Measurements from ENCODE around the gene MAST4.

MAST4 gene

DNA sequence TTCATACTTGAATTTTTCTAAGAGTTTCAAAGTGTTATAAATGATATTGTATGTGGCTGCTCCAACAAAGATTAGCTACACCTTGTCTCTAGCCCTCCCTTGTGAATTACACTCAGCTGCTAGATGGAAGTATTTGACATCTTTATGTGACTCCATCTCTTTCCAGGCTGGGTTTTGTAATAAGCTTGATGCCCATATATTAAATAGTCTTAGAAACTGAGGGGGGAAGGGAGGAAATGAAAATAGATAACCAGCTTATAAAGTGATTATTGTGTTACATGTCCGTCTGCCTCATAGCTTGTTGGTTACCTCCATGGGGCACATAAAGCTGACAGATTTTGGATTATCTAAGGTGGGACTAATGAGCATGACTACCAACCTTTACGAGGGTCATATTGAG is 537.0 kb downstream of the MAST4 start:
- DNase-seq (ENCODE audit: low read depth): no peak

DNA sequence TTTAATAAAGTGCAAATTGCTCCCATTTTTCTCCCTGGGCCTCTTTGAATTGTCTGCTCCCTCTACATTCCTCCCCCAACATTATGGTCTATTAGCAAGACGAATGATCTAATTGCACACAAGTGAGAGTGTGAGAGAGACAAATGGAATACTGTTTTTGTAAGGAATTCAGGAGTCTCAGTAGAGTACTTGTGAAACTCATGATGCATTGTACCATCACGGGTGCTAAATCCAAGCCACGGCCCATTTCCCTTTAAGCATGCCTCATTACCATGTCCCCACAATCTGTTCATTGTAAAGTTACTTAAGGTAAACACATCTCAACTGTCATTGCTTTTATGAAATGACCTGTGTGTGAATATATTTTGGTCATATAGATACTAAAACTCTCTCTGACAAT is 537.6 kb downstream of the MAST4 start:
- no peak for DNase-seq (ENCODE audit: low read depth)

DNA sequence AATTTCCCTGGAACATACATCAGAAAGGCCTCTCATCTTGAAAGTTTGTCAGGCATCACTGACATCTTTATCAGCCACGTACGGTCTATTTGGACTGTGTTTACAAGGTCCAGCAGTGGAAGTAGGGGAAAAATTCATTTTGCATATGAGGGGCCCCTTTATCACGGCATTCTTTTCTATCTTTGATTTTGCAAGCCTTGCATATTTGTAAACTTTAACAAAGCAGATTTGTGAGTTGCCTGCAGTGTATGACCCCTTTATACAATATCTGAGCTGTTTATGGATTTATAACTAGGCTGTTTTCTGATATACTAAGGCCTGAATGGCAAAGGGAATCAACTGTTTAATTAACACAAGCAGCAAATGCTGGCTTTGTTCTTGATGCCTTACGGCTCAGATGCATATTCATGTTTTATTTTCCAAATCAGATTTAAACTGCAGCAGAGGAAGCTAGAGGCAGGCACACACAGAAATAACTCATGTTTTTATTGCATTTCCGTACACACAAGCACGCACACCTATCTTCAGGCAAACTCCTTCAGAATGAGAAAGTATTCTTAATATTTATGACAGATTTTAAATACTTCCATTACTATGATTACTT is 539.3 kb downstream of the MAST4 start:
- no peak for DNase-seq (ENCODE audit: low read depth)

DNA sequence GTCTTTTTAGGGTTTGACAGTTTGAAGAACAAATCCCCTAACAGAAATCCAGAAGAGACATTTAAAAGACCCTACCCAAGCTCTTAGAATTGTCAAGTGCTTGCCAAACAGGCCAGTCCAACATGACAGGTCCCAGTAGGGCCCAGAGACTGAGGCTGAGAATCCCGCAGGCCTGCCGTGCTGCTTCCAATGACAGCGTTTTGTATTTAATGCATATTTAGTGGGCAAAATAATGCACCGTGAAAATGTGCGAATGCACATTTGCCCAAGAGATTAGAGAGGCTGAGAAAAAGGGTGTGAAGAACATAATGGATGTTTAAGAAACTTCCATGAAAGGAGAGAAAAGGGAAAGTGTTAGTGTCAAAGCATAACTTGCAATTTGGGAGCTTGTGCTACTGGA is 542.8 kb downstream of the MAST4 start:
- DNase-seq (ENCODE audit: low read depth): no peak

DNA sequence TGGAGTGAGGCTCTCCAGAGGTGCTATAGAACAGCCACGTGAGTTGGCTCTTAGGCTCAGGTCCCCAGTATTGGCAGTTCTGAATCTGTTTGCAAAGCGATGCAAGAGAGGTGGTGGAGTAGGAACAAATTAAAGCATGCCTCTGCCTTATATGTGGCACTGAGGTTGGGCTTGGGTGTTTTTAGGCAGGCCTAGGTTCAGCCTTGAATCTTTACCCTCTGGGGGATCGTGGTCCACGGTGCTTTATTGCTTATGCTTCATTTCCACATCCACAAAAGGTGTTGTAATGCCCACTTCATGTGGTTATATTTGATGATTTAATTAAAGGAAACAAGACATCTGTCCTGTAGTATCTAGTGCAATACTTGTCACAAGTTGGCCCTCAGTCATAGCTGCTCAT is 544.2 kb downstream of the MAST4 start:
- no peak for DNase-seq (ENCODE audit: low read depth)

DNA sequence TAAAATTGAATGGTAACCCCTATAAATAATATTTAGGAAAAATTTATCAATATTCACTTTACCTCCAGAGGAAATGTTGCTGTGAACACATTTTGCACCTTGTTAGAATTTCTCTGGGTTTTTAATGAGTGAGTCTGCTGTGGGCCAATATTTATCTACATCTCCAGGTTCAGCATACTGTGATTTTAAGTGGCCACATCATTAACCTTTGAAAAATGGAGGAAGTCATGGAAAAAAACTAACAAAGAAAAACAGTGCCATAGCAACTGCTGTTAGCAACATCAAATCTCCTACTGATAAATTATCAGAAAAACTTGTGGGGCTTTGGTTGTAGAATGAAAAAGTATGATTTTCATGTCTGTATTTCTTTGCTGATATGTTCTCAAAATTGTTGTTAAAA is 545.5 kb downstream of the MAST4 start:
- DNase-seq (ENCODE audit: low read depth): no peak

DNA sequence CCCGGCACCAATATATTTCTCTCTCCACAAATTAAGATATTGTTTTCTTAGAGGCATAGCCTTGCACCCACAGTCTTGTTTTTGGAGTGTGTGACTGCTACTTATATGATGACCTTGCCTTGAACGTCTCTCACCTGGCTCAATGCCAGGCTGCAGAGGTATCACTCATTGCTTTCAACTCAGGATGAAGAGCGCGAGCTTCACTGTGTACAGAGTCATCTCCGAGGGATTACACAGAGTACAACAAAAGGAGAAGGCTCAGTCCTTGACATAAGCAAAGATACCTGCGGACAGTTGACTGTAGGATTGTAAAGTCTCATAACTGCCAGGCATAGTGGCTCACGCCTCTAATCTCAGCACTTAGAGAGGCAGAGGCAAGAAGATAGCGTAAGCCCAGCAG is 546.6 kb downstream of the MAST4 start:
- DNase-seq (ENCODE audit: low read depth): no peak

DNA sequence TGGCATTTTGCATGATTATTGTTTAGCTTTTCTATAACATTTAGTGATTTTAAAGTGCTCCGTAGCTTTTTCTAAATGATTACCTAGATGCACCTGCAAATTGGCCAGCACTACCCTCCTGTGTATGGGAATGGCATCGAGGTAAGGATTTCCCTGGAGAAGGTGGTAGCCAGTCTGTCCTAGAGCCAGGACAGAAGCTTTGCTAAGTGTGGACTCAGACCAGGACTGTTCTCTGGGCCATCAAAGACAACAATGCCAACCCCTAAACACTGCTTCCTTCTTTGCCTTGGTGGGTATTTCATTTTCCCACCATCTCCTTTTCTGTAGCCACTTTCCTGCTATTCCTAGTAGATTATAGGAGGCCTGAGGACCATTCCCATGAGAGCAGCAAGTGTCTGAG is 547.4 kb downstream of the MAST4 start:
- no peak for DNase-seq (ENCODE audit: low read depth)

DNA sequence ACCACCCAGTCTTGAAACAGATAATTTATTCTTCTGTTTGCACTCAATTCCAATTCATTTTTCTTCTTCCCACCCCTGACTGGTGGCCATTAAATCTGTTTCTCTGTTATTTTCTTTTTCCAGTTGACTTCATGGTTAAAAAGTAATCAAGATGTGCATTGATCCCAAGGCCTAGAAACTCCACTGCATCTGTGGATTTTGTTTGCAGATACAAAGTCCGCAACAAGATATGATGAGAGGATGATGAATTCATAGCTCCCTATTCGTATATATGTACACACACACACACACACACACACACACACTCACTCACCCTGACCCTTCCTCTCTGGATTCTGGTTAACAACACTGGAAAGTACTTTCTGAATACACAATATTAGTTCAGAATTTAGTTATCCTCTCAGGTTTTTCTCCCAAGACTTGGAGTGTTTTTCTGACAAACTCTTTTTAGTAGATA is 548.0 kb downstream of the MAST4 start:
- DNase-seq (ENCODE audit: low read depth): no peak

DNA sequence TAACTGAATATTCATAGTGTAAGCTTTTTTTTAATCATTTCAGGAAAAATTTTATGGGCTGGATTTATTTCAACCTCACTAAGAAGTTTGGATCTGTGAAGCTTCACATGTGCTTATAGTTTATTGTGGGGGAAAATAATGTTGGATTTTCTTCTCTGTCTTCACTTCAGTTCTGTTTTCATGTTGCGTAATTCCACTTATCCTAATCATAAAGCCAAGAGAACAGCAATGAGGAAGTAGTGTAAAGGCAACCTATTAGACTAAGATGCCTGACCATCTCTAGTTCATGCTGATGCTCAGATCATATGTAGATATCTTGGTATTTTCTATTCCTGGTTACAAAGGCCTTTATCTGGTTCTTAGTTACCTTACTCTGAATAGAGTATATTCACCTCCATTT is 550.4 kb downstream of the MAST4 start:
- DNase-seq (ENCODE audit: low read depth): no peak

DNA sequence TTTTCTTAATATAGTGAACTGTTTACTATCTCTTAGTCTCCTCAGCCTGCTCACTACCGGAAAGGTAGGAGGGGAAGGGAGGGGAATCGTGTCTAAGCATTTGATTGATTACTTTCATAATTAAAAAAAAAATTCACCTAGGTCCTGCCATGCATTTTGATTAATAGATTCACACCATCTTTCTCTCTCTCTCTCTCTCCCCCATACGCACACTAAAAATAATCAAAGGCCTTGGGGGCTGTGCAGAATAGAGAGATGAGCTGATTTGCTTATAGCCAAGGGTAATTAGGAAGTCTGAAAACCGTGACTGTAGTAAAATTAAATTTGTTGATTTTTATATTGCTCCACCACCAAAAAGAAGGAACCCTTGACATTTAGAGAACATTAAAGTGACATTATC is 550.8 kb downstream of the MAST4 start:
- no peak for DNase-seq (ENCODE audit: low read depth)

DNA sequence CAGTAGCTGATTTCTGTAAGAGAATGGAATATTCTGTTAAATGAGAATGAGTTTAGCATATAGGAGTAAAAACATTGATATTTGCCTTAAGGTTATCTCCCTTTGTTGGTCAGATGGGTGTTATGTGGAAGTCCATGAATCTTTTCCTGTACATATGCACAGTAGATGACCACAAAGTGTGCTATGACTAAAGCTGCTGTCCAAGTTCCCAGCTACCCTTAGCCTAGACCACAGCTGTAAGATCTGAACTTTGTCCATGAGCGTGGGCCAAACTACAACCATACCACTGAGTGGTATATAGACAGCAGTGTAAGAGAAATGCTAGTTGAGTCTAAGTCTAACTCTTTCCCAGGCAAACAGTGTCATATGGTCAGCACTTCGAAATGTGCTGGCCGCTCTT is 551.6 kb downstream of the MAST4 start:
- DNase-seq (ENCODE audit: low read depth): no peak

DNA sequence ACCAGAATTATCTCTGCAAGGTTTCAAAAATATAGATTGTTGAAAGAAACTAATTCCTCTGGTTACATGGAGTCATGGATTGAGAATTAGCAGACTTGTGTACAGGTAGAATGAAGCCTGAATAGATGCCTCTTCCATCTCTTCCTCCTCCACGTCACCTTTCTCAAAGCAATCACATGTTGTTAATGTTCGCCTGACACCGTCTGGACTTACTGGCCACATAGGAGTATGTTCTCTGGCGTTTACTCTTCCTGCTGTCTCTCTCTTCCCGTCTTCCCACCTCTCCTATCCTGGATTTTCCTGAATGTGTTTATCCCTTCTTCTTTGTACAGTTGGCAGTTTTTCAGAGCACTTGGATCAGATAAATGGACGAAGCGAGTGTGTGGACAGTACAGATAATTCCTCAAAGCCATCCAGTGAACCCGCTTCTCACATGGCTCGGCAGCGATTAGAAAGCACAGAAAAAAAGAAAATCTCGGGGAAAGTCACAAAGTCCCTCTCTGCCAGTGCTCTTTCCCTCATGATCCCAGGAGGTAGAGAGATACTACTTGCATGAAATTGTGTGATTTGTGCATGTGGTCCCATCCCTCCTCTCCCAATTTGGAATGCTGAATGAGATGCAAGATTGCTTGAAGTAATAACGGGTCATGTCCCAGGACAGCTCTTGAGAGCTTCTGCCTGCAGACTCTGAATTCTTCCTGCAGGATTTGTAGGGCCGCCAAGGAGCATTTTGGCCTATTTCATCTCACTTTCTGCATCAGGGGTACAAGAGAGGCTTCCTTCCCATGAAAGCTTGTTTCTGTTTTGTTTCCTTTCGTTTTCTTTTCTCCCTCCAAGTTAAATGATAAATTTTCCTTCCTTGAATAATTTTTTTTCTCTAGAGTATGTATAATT is 553.1 kb downstream of the MAST4 start:
- DNase-seq (ENCODE audit: low read depth): no peak

DNA sequence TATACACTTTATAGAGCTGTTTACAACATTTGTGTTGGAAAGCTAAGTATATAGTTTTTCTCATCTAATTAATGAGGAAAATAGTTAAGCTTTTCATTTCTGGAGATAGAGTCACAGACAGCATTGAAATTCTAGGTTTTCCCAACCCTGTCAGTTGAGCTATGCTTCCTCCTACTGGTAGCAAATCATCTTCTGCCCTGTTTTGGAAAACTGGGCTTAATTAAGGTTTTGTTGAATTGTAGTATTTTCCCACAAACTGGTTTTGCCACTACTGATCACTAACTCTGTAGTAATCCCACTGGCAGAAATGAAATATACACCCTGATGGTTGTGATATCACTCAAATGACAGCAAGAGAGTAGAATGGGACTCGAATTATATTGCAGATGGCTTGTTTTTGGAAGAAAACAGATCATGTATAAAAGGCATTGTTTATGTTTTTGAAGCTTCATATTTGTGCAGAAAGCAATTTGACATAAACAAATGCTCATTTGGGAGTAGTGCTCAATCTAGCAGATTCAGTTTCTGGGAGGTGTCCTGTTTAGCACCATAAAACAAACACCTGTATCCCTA is 553.8 kb downstream of the MAST4 start:
- no peak for DNase-seq (ENCODE audit: low read depth)

DNA sequence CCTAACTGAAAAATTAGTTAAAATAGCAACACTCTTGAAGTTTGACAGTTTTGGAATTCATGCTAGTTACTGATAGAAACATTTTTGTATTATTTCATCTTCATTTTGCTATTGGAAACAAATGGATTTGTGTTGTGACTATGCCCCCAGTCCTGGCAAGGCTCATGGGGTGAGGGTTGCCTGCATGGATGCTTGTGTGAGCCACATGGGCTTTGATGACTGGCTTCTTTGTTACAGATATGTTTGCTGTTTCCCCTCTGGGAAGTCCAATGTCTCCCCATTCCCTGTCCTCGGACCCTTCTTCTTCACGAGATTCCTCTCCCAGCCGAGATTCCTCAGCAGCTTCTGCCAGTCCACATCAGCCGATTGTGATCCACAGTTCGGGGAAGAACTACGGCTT is 556.2 kb downstream of the MAST4 start:
- DNase-seq (ENCODE audit: low read depth): no peak

DNA sequence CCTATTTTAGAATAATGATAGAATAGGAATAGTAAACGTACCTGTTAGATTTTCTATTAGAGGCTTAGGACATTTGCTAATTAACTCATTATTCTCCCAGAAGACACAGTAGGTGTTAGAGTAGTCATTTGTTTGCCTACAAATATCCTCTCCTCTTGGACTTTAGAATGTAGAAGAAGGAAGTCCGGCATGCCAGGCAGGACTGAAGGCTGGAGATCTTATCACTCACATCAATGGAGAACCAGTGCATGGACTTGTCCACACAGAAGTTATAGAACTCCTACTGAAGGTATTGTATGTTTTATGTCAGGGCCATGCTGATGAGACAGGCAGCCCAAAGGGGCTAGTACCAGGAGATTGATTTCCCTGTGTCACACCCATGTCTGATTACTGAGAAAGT is 557.1 kb downstream of the MAST4 start:
- DNase-seq (ENCODE audit: low read depth): no peak

DNA sequence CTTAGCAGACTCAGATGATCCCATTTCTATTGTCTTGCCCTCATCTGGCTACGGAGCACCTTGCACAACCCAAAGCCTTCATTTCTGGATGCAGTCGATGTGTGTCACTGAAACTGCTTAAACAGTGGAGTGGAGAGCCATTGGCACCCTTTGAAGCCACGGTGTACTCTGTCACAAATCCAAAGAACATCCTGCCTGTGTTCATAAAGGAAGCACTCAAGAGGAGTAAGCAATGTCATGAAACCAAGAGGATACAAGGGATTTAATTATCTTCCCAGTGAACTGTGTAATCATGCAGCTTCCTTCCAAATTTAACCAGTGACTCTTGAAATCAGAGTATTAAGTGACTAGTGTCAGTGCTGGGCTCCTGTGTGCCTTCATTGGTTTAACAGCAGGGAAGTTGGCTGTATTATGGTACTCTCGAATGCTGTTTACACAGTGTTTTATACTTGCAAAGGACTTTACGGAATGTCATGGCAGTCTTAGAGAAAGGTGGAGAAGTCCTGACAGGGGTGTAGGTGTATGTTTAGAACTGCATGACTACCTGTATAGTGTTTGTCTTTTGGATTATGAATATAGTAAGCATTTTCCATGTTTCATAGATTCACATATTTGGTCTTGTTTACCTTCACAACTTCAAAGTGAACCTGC is 558.5 kb downstream of the MAST4 start:
- no peak for DNase-seq (ENCODE audit: low read depth)

DNA sequence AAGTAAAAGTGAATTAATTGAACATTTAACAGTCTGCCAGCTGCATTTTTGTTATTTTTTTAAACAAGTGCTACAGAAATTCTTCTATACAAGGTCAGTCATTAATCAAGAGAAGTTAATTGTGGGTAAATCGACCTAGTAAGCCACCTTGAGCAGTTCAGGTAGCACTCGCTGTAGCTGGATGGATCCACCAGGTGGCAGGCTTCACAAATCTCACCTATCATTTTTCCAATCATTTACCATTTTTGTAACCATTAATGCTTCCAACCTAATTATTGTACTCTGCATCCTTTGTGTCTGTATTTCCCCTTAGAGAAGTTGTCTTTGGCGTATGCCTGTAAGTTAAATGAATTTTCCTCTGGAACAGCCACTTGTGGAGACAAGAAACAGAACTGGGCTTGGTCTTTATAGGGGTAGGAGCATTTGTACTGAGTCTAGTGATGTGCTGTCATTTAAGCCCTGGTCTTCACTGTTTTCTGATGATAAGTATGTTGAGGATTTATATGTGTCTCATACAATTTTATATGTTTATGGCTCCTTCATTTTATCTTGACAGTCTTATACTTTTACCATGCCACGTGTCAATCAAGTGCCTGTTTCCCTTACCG is 560.9 kb downstream of the MAST4 start:
- DNase-seq (ENCODE audit: low read depth): peak; percentile 38

DNA sequence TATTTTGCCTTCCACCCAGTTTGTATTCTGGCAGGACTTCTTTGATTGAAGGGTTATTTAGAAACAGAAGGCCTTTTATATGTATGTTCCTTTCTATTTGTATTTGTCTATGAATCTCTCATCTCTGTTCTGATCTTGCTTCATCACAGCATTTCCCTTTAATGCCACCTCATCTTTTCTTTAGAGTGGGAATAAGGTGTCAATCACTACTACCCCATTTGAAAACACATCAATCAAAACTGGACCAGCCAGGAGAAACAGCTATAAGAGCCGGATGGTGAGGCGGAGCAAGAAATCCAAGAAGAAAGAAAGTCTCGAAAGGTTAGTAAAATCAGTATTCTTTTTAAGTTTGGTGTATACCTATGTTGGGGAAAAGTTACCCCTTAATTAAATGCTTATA is 564.1 kb downstream of the MAST4 start:
- no peak for DNase-seq (ENCODE audit: low read depth)

DNA sequence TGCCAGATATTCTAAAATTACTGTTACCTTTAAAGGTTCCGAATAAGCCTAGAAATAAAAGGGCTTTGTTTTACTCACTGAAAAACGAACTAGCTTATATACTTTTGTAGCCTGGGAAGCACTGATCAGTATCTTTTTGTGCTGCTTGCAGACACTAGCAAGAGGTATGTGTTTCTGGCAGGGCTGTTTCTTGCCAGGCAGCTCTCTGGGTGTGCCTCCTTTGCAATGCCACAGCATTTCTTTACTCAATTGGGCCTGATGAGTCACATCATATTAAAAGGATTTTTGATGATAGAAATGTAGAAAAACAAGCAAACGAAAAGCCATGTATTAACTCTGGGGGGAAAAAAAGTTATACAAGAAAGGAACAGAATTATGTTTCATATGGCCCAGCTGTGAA is 564.8 kb downstream of the MAST4 start:
- peak; percentile 34 for DNase-seq (ENCODE audit: low read depth)

DNA sequence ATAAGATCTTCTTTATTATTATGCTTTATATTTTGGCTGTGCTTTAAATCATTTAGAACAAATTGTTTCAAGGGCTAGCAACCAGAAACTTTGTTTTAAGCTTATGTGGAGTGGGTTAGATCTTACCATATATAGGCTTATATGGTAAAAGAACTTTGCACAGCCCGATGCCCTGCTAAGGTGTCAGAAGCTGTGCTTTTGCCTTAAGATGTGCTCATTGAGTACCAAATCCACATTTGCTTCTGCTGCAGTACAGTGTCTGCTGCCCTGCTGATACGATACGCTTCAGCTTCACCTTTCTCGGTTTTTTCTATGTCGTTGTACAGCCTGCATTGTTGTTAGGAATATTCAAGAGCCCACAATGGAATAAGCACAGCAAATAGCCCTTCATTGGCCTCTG is 565.6 kb downstream of the MAST4 start:
- DNase-seq (ENCODE audit: low read depth): no peak

DNA sequence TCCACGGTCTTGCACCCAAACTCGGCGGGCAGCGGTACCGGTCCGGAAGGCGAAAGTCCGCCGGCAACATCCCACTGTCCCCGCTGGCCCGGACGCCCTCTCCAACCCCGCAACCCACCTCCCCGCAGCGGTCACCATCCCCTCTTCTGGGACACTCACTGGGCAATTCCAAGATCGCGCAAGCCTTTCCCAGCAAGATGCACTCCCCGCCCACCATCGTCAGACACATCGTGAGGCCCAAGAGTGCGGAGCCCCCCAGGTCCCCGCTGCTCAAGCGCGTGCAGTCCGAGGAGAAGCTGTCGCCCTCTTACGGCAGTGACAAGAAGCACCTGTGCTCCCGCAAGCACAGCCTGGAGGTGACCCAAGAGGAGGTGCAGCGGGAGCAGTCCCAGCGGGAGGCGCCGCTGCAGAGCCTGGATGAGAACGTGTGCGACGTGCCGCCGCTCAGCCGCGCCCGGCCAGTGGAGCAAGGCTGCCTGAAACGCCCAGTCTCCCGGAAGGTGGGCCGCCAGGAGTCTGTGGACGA is 567.1 kb downstream of the MAST4 start:
- no peak for DNase-seq (ENCODE audit: low read depth)

All from stimulated activated CD4-positive, alpha-beta T cell treated with anti-CD3 and anti-CD28 coated beads, Interleukin-2, amount 100 ng/mL, for 4 hours (primary cell).